Neural cell (in vitro differentiated cells): ENCODE data around the gene RAVER1. TPM values are rescaled to one million over a fixed set of nuclear protein-coding genes. Genes with fewer than 3 reads are reported as not detected.

Experiments
- H2AFZ ChIP-seq: fragments of 200-600, 300-800 bp; sonication (generic), shearing (Covaris generic); 2 replicates; pipeline ENCODE4 v1.6.0; 2014; ENCODE audit warnings: low read depth, mild to moderate bottlenecking, antibody characterized with exemption, low read length, moderate library complexity
- H3F3A ChIP-seq: fragments of 200-600 bp; shearing (Covaris generic); 2 replicates; pipeline ENCODE4 v1.6.1; 2016; ENCODE audit warnings: mild to moderate bottlenecking, moderate library complexity, mixed read lengths, antibody characterized with exemption, low read length; ENCODE audit not compliant: insufficient read depth, poor library complexity, severe bottlenecking
- H3K27ac ChIP-seq: fragments of 200-600, 300-800 bp; sonication (generic), shearing (Covaris generic); 2 replicates; pipeline ENCODE4 v1.5.1; 2014; ENCODE audit warnings: mild to moderate bottlenecking, low read length, moderate library complexity
- H3K27me3 ChIP-seq: fragments of 300-800, 200-600 bp; sonication (generic), shearing (Covaris generic); 2 replicates; pipeline ENCODE4 v1.6.0; 2014; ENCODE audit warnings: mild to moderate bottlenecking, low read depth, low read length, moderate library complexity; ENCODE audit not compliant: insufficient read depth
- H3K36me3 ChIP-seq: fragments of 300-800, 200-600 bp; sonication (generic), shearing (Covaris generic); 2 replicates; pipeline ENCODE4 v1.5.1; 2014; ENCODE audit warnings: mild to moderate bottlenecking, antibody characterized with exemption, low read length, moderate library complexity; ENCODE audit not compliant: insufficient read depth
- H3K4me2 ChIP-seq: fragments of 300-800, 200-600 bp; sonication (generic), shearing (Covaris generic); 2 replicates; pipeline ENCODE4 v1.6.0; 2014; ENCODE audit warnings: mild to moderate bottlenecking, low read length
- H3K4me3 ChIP-seq: fragments of 300-800, 200-600 bp; sonication (generic), shearing (Covaris generic); 2 replicates; pipeline ENCODE4 v1.5.1; 2014; ENCODE audit warnings: mild to moderate bottlenecking, low read length, moderate library complexity
- H3K79me2 ChIP-seq: fragments of 200-600 bp; shearing (Covaris generic); replicated peaks from 2 replicates; pipeline ENCODE4 v1.6.0; 2014; ENCODE audit warnings: mild to moderate bottlenecking, low read length, moderate library complexity; ENCODE audit not compliant: insufficient read depth
- H3K9ac ChIP-seq: fragments of 300-800, 200-600 bp; sonication (generic), shearing (Covaris generic); 2 replicates; pipeline ENCODE4 v1.6.1; 2016; ENCODE audit warnings: mild to moderate bottlenecking, low read length, mixed read lengths
- H3K9me2 ChIP-seq: fragments of 200-600 bp; shearing (Covaris generic); 2 replicates; pipeline ENCODE4 v1.6.1; 2016; ENCODE audit warnings: mild to moderate bottlenecking, low read length, mixed read lengths; ENCODE audit not compliant: insufficient read depth
- H3K9me3 ChIP-seq: fragments of 200-600, 300-800 bp; sonication (generic), shearing (Covaris generic); 2 replicates; pipeline ENCODE4 v1.6.1; 2016; ENCODE audit warnings: mild to moderate bottlenecking, mixed run types, low read length, moderate library complexity, mixed read lengths
- H4K20me1 ChIP-seq: fragments of 200-600 bp; shearing (Covaris generic); 2 replicates; pipeline ENCODE4 v1.6.1; 2016; ENCODE audit warnings: mild to moderate bottlenecking, mixed run types; ENCODE audit not compliant: insufficient read depth
- EP300 ChIP-seq: fragments of 450-650 bp; conservative IDR thresholded peaks from 2 replicates; pipeline ENCODE4 v1.6.1; 2014; ENCODE audit warnings: antibody characterized with exemption, mild to moderate bottlenecking, moderate library complexity; ENCODE audit not compliant: poor library complexity, severe bottlenecking
- EZH2 ChIP-seq: fragments of 200-600, 300-800 bp; shearing (Covaris generic), sonication (generic); IDR thresholded peaks from 2 replicates; pipeline ENCODE4 v1.6.1; 2014; ENCODE audit warnings: antibody characterized with exemption, low read length, borderline replicate concordance, mild to moderate bottlenecking; ENCODE audit not compliant: insufficient read depth, poor library complexity, severe bottlenecking
- MXI1 ChIP-seq: fragments of 450-650 bp; conservative IDR thresholded peaks from 2 replicates; pipeline ENCODE4 v1.6.1; 2014; ENCODE audit warnings: antibody characterized with exemption, mild to moderate bottlenecking; ENCODE audit not compliant: poor library complexity, severe bottlenecking
- POLR2AphosphoS5 ChIP-seq: IDR thresholded peaks from 2 replicates; pipeline ENCODE4 v1.6.1; 2012
- RAD21 ChIP-seq: fragments of 450-650 bp; conservative IDR thresholded peaks from 2 replicates; pipeline ENCODE4 v1.6.1; 2014; ENCODE audit warnings: antibody characterized with exemption, mild to moderate bottlenecking, moderate library complexity
- SMC3 ChIP-seq: fragments of 450-650 bp; conservative IDR thresholded peaks from 2 replicates; pipeline ENCODE4 v1.6.1; 2014; ENCODE audit warnings: antibody characterized with exemption, mild to moderate bottlenecking, moderate library complexity; ENCODE audit not compliant: poor library complexity
- TAF1 ChIP-seq: IDR thresholded peaks from 2 replicates; pipeline ENCODE4 v1.6.1; 2012; ENCODE audit warnings: low read depth
- polyA plus RNA-seq: library from polyadenylated mRNA; depleted of rRNA; stranded (reverse); fragments of >200 nt; gene quantifications from 2 replicates; pipeline ENCODE4 v1.2.3, GENCODE V29; 2014
- TF ChIP-seq, protein P1 (sequence below): fragments of 450-650 bp; IDR thresholded peaks from 2 replicates; pipeline ENCODE4 v1.5.1; 2014; ENCODE audit warnings: antibody characterized with exemption, mild to moderate bottlenecking, moderate library complexity; ENCODE audit not compliant: poor library complexity, severe bottlenecking
- TF ChIP-seq, protein P2 (sequence below): IDR thresholded peaks from 2 replicates; pipeline ENCODE4 v1.6.1; 2012; ENCODE audit warnings: borderline replicate concordance

The RAVER1 gene
- polyA plus RNA-seq, 1 donor from 2014 or later, result 1.3 TPM

DNA sequence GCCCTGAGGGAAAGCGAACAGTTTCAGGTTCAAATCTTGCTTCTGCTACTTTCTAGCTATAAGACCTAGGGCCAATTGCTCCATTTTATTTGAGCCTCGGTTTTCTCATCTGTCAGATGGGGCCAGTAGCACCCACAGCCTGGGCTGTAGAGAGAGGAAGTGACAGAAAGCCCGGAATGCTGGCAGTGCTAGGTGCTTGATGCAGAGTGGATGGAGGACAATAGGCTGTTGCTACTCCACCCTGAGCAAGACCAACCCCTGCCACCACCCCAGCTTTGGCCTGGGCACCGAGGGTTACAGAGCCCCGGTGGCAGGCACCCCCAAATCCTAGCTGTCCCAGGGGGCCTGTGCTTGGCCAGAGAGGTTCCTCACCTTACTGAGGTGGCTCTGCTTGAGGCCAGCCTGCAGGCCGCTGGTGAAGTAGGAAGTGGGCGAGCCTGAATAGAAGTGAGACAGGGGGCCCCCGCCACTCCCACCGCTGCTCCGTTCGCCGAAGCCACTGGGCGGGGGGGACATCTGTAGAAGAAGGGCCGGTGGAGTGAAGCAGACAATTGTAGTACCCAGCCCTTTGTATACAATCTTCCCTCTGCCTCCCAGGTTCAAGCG, 15.4 kb downstream of the RAVER1 start:
- Histone ChIP-seq H3K79me2 (no peaks in the 10 kb centered on the region), H4K20me1 (no peaks in the 10 kb centered on the region), H3K27me3 (no peaks in the 10 kb centered on the region), H3K4me3 (no peak overlapping the region), H3K36me3 (no peaks in the 10 kb centered on the region), H2AFZ (no peak overlapping the region), H3K9me3 (no peaks in the 10 kb centered on the region), H3K4me2 (no peak overlapping the region), H3K27ac (no peak overlapping the region), H3F3A (no peaks in the 10 kb centered on the region), H3K9ac (no peak overlapping the region), H3K9me2 (no peaks in the 10 kb centered on the region)
- no peak for TF ChIP-seq EZH2
- no peak for TF ChIP-seq RAD21
- no peak for TF ChIP-seq SMC3
- no peak for TF ChIP-seq POLR2AphosphoS5
- TF ChIP-seq, protein P1, sequence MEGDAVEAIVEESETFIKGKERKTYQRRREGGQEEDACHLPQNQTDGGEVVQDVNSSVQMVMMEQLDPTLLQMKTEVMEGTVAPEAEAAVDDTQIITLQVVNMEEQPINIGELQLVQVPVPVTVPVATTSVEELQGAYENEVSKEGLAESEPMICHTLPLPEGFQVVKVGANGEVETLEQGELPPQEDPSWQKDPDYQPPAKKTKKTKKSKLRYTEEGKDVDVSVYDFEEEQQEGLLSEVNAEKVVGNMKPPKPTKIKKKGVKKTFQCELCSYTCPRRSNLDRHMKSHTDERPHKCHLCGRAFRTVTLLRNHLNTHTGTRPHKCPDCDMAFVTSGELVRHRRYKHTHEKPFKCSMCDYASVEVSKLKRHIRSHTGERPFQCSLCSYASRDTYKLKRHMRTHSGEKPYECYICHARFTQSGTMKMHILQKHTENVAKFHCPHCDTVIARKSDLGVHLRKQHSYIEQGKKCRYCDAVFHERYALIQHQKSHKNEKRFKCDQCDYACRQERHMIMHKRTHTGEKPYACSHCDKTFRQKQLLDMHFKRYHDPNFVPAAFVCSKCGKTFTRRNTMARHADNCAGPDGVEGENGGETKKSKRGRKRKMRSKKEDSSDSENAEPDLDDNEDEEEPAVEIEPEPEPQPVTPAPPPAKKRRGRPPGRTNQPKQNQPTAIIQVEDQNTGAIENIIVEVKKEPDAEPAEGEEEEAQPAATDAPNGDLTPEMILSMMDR, result no peak
- no peak for TF ChIP-seq TAF1
- TF ChIP-seq, protein P2, sequence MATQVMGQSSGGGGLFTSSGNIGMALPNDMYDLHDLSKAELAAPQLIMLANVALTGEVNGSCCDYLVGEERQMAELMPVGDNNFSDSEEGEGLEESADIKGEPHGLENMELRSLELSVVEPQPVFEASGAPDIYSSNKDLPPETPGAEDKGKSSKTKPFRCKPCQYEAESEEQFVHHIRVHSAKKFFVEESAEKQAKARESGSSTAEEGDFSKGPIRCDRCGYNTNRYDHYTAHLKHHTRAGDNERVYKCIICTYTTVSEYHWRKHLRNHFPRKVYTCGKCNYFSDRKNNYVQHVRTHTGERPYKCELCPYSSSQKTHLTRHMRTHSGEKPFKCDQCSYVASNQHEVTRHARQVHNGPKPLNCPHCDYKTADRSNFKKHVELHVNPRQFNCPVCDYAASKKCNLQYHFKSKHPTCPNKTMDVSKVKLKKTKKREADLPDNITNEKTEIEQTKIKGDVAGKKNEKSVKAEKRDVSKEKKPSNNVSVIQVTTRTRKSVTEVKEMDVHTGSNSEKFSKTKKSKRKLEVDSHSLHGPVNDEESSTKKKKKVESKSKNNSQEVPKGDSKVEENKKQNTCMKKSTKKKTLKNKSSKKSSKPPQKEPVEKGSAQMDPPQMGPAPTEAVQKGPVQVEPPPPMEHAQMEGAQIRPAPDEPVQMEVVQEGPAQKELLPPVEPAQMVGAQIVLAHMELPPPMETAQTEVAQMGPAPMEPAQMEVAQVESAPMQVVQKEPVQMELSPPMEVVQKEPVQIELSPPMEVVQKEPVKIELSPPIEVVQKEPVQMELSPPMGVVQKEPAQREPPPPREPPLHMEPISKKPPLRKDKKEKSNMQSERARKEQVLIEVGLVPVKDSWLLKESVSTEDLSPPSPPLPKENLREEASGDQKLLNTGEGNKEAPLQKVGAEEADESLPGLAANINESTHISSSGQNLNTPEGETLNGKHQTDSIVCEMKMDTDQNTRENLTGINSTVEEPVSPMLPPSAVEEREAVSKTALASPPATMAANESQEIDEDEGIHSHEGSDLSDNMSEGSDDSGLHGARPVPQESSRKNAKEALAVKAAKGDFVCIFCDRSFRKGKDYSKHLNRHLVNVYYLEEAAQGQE, result no peak
- no peak for TF ChIP-seq MXI1
- no peak for TF ChIP-seq EP300

DNA sequence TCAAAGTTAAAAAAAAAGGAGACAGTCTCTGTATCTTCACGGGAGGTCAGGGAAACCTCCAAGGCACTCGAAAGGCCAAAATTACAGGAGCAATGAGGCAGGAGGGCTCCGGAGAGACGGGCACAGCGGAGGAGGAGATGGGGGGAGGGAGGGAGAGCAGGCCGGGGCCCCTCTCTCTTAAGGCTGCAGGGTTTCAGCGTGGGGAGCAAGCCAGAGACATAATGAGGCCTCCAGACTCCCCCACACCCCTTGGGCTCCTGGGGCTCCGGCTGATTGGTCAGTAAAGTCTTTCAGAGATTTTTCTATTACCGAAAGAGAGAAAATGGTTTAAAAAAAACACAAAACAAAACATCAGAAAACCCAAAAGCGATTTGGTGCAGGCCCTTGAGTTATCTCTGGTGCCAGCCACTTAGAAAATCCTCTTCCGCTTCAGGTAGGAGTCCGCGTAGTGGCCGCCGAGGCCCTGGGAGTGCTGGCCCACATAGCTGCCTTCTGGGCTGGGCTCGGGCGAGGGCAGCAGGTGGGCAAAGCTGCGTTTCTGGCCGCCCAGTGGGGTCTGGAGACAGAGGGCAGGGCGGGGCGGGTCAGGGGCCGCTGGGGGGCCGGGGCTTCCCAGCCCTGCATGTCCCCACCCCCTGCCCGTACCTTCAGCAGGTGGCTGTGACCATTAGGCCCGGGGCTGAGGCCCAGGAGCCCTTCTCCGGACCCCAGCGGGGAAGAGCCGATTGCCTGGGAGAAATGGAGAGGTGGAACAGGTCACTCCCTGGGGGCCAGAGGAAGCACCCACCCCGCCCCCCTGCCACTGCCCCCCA, 16.1 kb downstream of the RAVER1 start:
- no peaks in the 10 kb centered on the region for H3F3A ChIP-seq
- H3K9me3 ChIP-seq, result no peaks in the 10 kb centered on the region
- no peak overlapping the region for H3K27ac ChIP-seq
- H4K20me1 ChIP-seq, result no peaks in the 10 kb centered on the region
- H3K4me3 ChIP-seq, result no peak overlapping the region
- no peaks in the 10 kb centered on the region for H3K36me3 ChIP-seq
- TF ChIP-seq POLR2AphosphoS5 (no peak), EZH2 (no peak), SMC3 (no peak), EP300 (no peak), MXI1 (no peak), TAF1 (no peak), RAD21 (no peak)
- TF ChIP-seq, protein P1, result no peak
- TF ChIP-seq, protein P2, result no peak
- H3K79me2 ChIP-seq, result no peaks in the 10 kb centered on the region
- H3K27me3 ChIP-seq, result no peaks in the 10 kb centered on the region
- no peak overlapping the region for H3K9ac ChIP-seq
- H3K4me2 ChIP-seq, result no peak overlapping the region
- H3K9me2 ChIP-seq, result no peaks in the 10 kb centered on the region
- H2AFZ ChIP-seq, result no peak overlapping the region
